ENCODE results near the gene URB1.

DNA sequence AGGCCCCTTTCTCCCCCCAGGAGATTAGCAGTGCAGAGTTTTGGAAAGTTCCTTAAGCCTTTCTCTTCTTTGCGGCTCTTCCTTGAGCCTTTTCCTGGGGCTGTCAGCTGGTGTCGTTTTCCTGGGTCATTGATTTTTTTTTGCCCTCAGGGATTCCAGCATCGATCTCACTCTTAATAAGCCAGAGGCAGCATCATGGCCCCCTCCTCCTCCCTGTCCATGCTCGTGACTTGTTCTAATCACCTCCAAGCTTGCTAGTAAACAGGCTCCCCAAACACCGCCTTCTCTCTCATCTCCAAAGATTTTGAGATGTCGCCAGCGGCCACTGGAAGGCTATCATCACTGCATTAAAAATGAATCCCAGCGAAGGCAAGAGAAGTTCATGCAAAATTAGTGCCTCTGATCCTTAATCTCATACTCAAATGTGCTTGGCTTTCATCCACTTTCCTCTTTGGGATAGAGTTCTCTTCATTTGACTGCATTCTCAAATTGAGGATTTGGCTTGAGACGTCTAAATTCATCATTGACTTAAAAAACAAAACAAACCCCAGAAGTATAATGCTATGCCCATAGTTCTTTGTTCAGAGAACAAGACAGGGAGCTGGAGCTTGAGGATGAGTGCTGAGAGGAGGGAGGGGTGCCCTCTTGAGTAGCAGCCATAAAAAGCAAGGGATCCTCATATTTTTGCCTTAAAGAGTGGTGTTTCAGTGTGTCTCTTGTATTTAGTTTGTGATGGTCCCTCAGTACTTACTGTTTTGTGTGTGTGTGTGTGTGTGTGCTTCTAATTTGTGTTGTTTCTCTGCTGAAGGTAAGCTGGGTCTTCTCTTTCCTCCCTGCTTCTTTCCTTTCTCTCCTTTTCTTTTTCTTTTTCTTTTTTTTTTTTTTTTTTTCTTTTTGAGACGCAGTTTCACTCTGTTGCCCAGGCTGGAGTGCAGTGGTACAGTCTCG lies 22.9 kb upstream of the URB1 start:
- TF ChIP-seq POLR2A (IDR thresholded peaks at IDR 0.05; ENCODE audit: control extremely low read depth in 1 of 2, low read depth in 2 of 2, low read length in 2 of 2), result no peak
- TF ChIP-seq, protein P1, sequence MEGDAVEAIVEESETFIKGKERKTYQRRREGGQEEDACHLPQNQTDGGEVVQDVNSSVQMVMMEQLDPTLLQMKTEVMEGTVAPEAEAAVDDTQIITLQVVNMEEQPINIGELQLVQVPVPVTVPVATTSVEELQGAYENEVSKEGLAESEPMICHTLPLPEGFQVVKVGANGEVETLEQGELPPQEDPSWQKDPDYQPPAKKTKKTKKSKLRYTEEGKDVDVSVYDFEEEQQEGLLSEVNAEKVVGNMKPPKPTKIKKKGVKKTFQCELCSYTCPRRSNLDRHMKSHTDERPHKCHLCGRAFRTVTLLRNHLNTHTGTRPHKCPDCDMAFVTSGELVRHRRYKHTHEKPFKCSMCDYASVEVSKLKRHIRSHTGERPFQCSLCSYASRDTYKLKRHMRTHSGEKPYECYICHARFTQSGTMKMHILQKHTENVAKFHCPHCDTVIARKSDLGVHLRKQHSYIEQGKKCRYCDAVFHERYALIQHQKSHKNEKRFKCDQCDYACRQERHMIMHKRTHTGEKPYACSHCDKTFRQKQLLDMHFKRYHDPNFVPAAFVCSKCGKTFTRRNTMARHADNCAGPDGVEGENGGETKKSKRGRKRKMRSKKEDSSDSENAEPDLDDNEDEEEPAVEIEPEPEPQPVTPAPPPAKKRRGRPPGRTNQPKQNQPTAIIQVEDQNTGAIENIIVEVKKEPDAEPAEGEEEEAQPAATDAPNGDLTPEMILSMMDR (IDR thresholded peaks at IDR 0.05; ENCODE audit: control extremely low read depth in 1 of 3, insufficient read depth in 1 of 3, low read depth in 1 of 3, low read length in 3 of 3), result no peak
- TF ChIP-seq SRF (IDR thresholded peaks at IDR 0.05; ENCODE audit: low read depth, low read length), result no peak
- TF ChIP-seq GABPA (IDR thresholded peaks at IDR 0.05; ENCODE audit: borderline replicate concordance, insufficient read depth, low read length), result no peak
- TF ChIP-seq YY1 (IDR thresholded peaks at IDR 0.05; ENCODE audit: low read depth, low read length), result no peak
